ENCODE data around the gene TUBGCP5.

GRCh38 chr15:22969489-22969888 lies 69.9 kb downstream of the TUBGCP5 start:
- TF ChIP-seq CTCF (conservative IDR thresholded peaks at IDR 0.05; ENCODE audit: low read depth in 2 of 2) (no peak), POLR2AphosphoS5 (IDR thresholded peaks at IDR 0.05; ENCODE audit: low read depth) (no peak), EZH2 (IDR thresholded peaks at IDR 0.05; ENCODE audit: low read depth, unreplicated experiment) (no peak), REST (IDR thresholded peaks at IDR 0.05; ENCODE audit: unreplicated experiment) (no peak), CREB1 (CRISPR knock-in tag; IDR thresholded peaks at IDR 0.05; ENCODE audit: low read depth) (no peak), ZNF114 (CRISPR knock-in tag; IDR thresholded peaks at IDR 0.05) (no peak), EZH2phosphoT487 (IDR thresholded peaks at IDR 0.05; ENCODE audit: unreplicated experiment) (no peak), JUNB (IDR thresholded peaks at IDR 0.05; ENCODE audit: unreplicated experiment) (no peak), STAT1 (IDR thresholded peaks at IDR 0.05; ENCODE audit: unreplicated experiment) (no peak), ETS1 (IDR thresholded peaks at IDR 0.05) (no peak)
